ENCODE data around the gene AICDA.

DNA sequence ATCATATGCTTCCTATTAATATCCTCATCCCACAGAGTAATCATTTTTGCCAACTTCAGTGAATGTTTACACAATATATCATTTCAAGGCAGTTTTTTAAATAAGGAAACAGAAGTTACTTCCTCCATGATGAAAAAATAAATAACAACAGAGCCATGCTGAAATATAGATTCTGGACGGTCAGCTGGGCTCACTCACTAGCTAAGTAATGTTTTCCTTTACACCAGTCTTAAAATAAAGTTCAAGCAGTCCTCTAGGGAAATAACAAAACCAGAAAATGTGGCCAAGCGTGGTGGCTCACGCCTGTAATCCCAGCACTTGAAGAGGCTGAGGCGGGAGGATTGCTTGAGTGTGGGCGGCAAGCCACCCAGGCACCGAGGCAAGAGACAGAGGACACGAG lies 28.7 kb downstream of the AICDA start:
- TF ChIP-seq, protein P1, sequence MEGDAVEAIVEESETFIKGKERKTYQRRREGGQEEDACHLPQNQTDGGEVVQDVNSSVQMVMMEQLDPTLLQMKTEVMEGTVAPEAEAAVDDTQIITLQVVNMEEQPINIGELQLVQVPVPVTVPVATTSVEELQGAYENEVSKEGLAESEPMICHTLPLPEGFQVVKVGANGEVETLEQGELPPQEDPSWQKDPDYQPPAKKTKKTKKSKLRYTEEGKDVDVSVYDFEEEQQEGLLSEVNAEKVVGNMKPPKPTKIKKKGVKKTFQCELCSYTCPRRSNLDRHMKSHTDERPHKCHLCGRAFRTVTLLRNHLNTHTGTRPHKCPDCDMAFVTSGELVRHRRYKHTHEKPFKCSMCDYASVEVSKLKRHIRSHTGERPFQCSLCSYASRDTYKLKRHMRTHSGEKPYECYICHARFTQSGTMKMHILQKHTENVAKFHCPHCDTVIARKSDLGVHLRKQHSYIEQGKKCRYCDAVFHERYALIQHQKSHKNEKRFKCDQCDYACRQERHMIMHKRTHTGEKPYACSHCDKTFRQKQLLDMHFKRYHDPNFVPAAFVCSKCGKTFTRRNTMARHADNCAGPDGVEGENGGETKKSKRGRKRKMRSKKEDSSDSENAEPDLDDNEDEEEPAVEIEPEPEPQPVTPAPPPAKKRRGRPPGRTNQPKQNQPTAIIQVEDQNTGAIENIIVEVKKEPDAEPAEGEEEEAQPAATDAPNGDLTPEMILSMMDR (conservative IDR thresholded peaks at IDR 0.05 in 1 of 2, IDR thresholded peaks at IDR 0.05 in 1 of 2; ENCODE audit: extremely low read depth in 1 of 2, insufficient read depth in 1 of 2, low read depth in 1 of 2, low read length in 2 of 2): no peak
- TF ChIP-seq EZH2 (IDR thresholded peaks at IDR 0.05; ENCODE audit: borderline replicate concordance, low read length): no peak
